Esophagus muscularis mucosa (tissue), 4 donors: ENCODE results near the gene MTPN. TPM values are rescaled to one million over a fixed set of nuclear protein-coding genes. Genes with fewer than 3 reads are reported as not detected.

Experiments
- DNase-seq: peaks from one replicate; pipeline ENCODE4 v3.0.0-alpha.2; 2017; ENCODE audit errors: extremely low spot score
- H3K27ac ChIP-seq, 4 donors: fragments of 200-600 bp; sonication (generic); replicated peaks in 1 of 4; 1 replicate in 3 of 4; 2 replicates in 1 of 4; pipeline ENCODE4 v1.5.1; 2016 to 2019; ENCODE audit warnings: mild to moderate bottlenecking in 1 of 4
- H3K27me3 ChIP-seq, 4 donors: fragments of 200-600 bp; sonication (generic); one replicate each; pipeline versions ENCODE4 v1.5.1 to v1.6.0; 2016 to 2019
- H3K36me3 ChIP-seq, 4 donors: fragments of 200-600 bp; sonication (generic); one replicate each; pipeline ENCODE4 v1.5.1; 2016 to 2019
- H3K4me1 ChIP-seq, 4 donors: fragments of 200-600 bp; sonication (generic); one replicate each; pipeline ENCODE4 v1.5.1; 2016 to 2019
- H3K4me3 ChIP-seq, 4 donors: fragments of 200-600 bp; sonication (generic); 1 replicate in 2 of 4; 2 replicates in 2 of 4; pipeline ENCODE4 v1.5.1; 2016 to 2019; ENCODE audit warnings: mild to moderate bottlenecking in 4 of 4, moderate library complexity in 1 of 4
- H3K9me3 ChIP-seq, 4 donors: fragments of 200-600 bp; sonication (generic); 1 replicate in 3 of 4; 2 replicates in 1 of 4; pipeline ENCODE4 v1.5.1; 2016 to 2019
- EP300 ChIP-seq: sonication (generic); formaldehyde crosslinking; IDR thresholded peaks from one replicate; pipeline ENCODE4 v1.6.1; 2017; ENCODE audit warnings: antibody characterized with exemption
- POLR2A ChIP-seq: fragments of 450-650 bp; IDR thresholded peaks from one replicate; pipeline ENCODE4 v1.6.1; 2017; ENCODE audit warnings: antibody characterized with exemption, moderate library complexity, mild to moderate bottlenecking, low read depth
- POLR2AphosphoS5 ChIP-seq, 2 donors: sonication (generic); formaldehyde crosslinking; IDR thresholded peaks; one replicate each; pipeline ENCODE4 v1.6.1; 2017; ENCODE audit warnings: antibody characterized with exemption in 2 of 2
- WGBS: methylation state at CpG from one replicate; pipeline ENCODE4 v1.1.5; 2018; 5-methylcytosine and 5-hydroxymethylcytosine counted together
- intact Hi-C: fragments of 100-400 bp; cut with DNase I; formaldehyde crosslinking; loops from one replicate; pipeline ENCODE4 v1.15.1; 2023
- total RNA-seq, 4 donors: library from RNA; depleted of rRNA; stranded (reverse); fragments of >200 nt; gene quantifications; one replicate each; pipeline versions ENCODE4 v1.1.0 to v1.2.1, GENCODE V29; 2016
- TF ChIP-seq, protein P1 (sequence below), 3 experiments: fragments of 200-600 bp in 2 of 3; fragments of 450-650 bp in 1 of 3; sonication (generic) in 2 of 3; IDR thresholded peaks; one replicate each; pipeline ENCODE4 v1.5.1; 2017 to 2019; ENCODE audit warnings: antibody characterized with exemption in 3 of 3, mild to moderate bottlenecking in 2 of 3, moderate library complexity in 1 of 3

Gene MTPN
- total RNA-seq, 4 donors from 2014 or later: 68.8 to 74.9 (median 71.5) TPM

GRCh38 chr7:135965602-135966001 lies 11.6 kb downstream of the MTPN start:
- 90% methylated on average over 1 of the region's 1 CpG for WGBS
- H3K9me3 ChIP-seq: no peaks in the 10 kb centered on the region
- H3K4me1 ChIP-seq: peaks cover 9 to 26% (median 17%) of the 10 kb centered on the region in 4 donors
- H3K27me3 ChIP-seq: no peaks in the 10 kb centered on the region
- intact Hi-C loops: no loop called here
- TF ChIP-seq POLR2A: no peak
- H3K4me3 ChIP-seq: no peak overlapping the region
- no peak overlapping the region for H3K27ac ChIP-seq
- H3K36me3 ChIP-seq: peaks cover 0 to 4% (median 0%) of the 10 kb centered on the region in 4 donors
- DNase-seq: no peak

- no peak overlapping the region for H3K4me3 ChIP-seq
- WGBS: 91% methylated on average over 1 of the region's 1 CpG
- H3K9me3 ChIP-seq: no peaks in the 10 kb centered on the region
- no peak for DNase-seq
- peak overlapping the region in 1 of 4 donors; percentile 15 for H3K27ac ChIP-seq
- H3K4me1 ChIP-seq: peaks cover 9 to 26% (median 18%) of the 10 kb centered on the region in 4 donors
- H3K27me3 ChIP-seq: no peaks in the 10 kb centered on the region
- peaks cover 0 to 4% (median 0%) of the 10 kb centered on the region in 4 donors for H3K36me3 ChIP-seq
- intact Hi-C loops: no loop called here
- no peak for TF ChIP-seq POLR2A
- no peak for TF ChIP-seq POLR2AphosphoS5 (IDR thresholded peaks at IDR 0.05)
- TF ChIP-seq, protein P1, sequence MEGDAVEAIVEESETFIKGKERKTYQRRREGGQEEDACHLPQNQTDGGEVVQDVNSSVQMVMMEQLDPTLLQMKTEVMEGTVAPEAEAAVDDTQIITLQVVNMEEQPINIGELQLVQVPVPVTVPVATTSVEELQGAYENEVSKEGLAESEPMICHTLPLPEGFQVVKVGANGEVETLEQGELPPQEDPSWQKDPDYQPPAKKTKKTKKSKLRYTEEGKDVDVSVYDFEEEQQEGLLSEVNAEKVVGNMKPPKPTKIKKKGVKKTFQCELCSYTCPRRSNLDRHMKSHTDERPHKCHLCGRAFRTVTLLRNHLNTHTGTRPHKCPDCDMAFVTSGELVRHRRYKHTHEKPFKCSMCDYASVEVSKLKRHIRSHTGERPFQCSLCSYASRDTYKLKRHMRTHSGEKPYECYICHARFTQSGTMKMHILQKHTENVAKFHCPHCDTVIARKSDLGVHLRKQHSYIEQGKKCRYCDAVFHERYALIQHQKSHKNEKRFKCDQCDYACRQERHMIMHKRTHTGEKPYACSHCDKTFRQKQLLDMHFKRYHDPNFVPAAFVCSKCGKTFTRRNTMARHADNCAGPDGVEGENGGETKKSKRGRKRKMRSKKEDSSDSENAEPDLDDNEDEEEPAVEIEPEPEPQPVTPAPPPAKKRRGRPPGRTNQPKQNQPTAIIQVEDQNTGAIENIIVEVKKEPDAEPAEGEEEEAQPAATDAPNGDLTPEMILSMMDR (IDR thresholded peaks at IDR 0.05): no peak
- TF ChIP-seq EP300: no peak
These were observed 12.4 kb downstream of the MTPN start for GRCh38 chr7:135964791-135965190.

- Histone ChIP-seq H3K9me3 (no peaks in the 10 kb centered on the region), H3K27me3 (no peaks in the 10 kb centered on the region), H3K27ac (peak overlapping the region in 1 of 4 donors; percentile 15), H3K4me3 (no peak overlapping the region), H3K36me3 (peaks cover 0 to 4% (median 0%) of the 10 kb centered on the region in 4 donors), H3K4me1 (peaks cover 9 to 26% (median 18%) of the 10 kb centered on the region in 4 donors)
- 20% methylated on average over 2 of the region's 2 CpGs for WGBS
- intact Hi-C loops: no loop called here
- no peak for DNase-seq
- TF ChIP-seq EP300: no peak
- TF ChIP-seq POLR2AphosphoS5 (IDR thresholded peaks at IDR 0.05): no peak
- TF ChIP-seq, protein P1 (IDR thresholded peaks at IDR 0.05): no peak
These were observed 12.9 kb downstream of the MTPN start for GRCh38 chr7:135964274-135964673.

GRCh38 chr7:135962802-135963201 lies 14.4 kb downstream of the MTPN start:
- Histone ChIP-seq H3K9me3 (no peaks in the 10 kb centered on the region), H3K4me3 (no peak overlapping the region), H3K27ac (no peak overlapping the region), H3K4me1 (peaks cover 9 to 26% (median 18%) of the 10 kb centered on the region in 4 donors), H3K27me3 (no peaks in the 10 kb centered on the region), H3K36me3 (peaks cover 0 to 2% (median 0%) of the 10 kb centered on the region in 4 donors)
- intact Hi-C loops: no loop called here
- TF ChIP-seq POLR2AphosphoS5 (IDR thresholded peaks at IDR 0.05) (no peak), POLR2A (no peak), EP300 (no peak)
- TF ChIP-seq, protein P1 (IDR thresholded peaks at IDR 0.05): no peak
- DNase-seq: no peak
- 98% methylated on average over 4 of the region's 4 CpGs for WGBS

GRCh38 chr7:135960709-135961451 lies 16.3 kb downstream of the MTPN start:
- WGBS: 82% methylated on average over 6 of the region's 6 CpGs
- peaks cover 9 to 30% (median 15%) of the 10 kb centered on the region in 4 donors for H3K4me1 ChIP-seq
- TF ChIP-seq POLR2AphosphoS5 (IDR thresholded peaks at IDR 0.05) (no peak), POLR2A (no peak), EP300 (no peak)

More at GRCh38 chr7:135960709-135961451, 16.3 kb downstream of the MTPN start:
- intact Hi-C loops: no loop called here
- no peak for DNase-seq
- Histone ChIP-seq H3K27ac (no peak overlapping the region), H3K36me3 (no peaks in the 10 kb centered on the region), H3K4me3 (no peak overlapping the region), H3K9me3 (no peaks in the 10 kb centered on the region), H3K27me3 (no peaks in the 10 kb centered on the region)
